HepG2 (cell line): ENCODE data around the gene IER2. TPM values are rescaled to one million over a fixed set of nuclear protein-coding genes. Genes with fewer than 3 reads are reported as not detected.
"Not testable (repeated sequence)": the region's sequence is repeated elsewhere in the genome, so short reads cannot be mapped to it uniquely, and the experiment has no call there.

ENCODE experiments used
- ATAC-seq: fragments of 200-7000 bp; cut with Tn5 transposase; 3 replicates; pipeline ENCODE4 v1.9.1; 2020; ENCODE audit warnings: mild to moderate bottlenecking, moderate library complexity
- BruUV-seq: library from RNA; stranded (reverse); fragments of 400-500 nt; replicated peaks from 2 replicates; lab custom pipeline; 2021; lab: Mats Ljungman, UMichigan
- CTCF ChIA-PET: fragments of 300-600 bp; formaldehyde crosslinking; extraction: SDS; loops from one replicate; lab custom pipeline; 2021; ENCODE audit warnings: low total read pairs, inconsistent platforms, low intra/inter-chr PET ratio; lab: Yijun Ruan, JAX
- POLR2A ChIA-PET: fragments of 350-600 bp; sonication (Branson Sonifier 250); formaldehyde crosslinking; loops from one replicate; lab custom pipeline; 2020; ENCODE audit warnings: antibody characterized with exemption, inconsistent platforms; lab: Yijun Ruan, JAX
- DNase-seq: peaks from one replicate; pipeline ENCODE4 v3.0.0-alpha.2; 2015; ENCODE audit warnings: low spot score
- FAIRE-seq: peaks from 3 replicates; lab custom pipeline; 2011; peaks lifted over from hg19 to GRCh38; lab: Jason Lieb, UNC
- H2AFZ ChIP-seq: one replicate; pipeline ENCODE4 v1.6.1; 2011; ENCODE audit warnings: low read length, inconsistent platforms
- H3K27ac ChIP-seq: fragments of 300-600 bp; 3 replicates; pipeline ENCODE4 v1.8.0; 2011; ENCODE audit warnings: mixed run types, mild to moderate bottlenecking, mixed read lengths, low read length, inconsistent platforms; ENCODE audit not compliant: insufficient read depth; ENCODE audit errors: extremely low read length
- H3K27me3 ChIP-seq, 2 experiments: fragments of 200-600 bp in 1 of 2; 2 replicates in 1 of 2; 3 replicates in 1 of 2; pipeline versions ENCODE4 v1.6.0 to v1.8.0; 2011; ENCODE audit warnings: low read length in 2 of 2, mild to moderate bottlenecking in 2 of 2, moderate library complexity in 2 of 2, inconsistent platforms in 1 of 2; ENCODE audit not compliant: insufficient read depth in 2 of 2, control insufficient read depth in 1 of 2
- H3K36me3 ChIP-seq, 2 experiments: fragments of 200-600 bp in 1 of 2; replicated peaks in 1 of 2; 2 replicates in 1 of 2; 3 replicates in 1 of 2; pipeline versions ENCODE4 v1.5.1 to v1.8.0; 2011; ENCODE audit warnings: low read length in 2 of 2, inconsistent platforms in 1 of 2; ENCODE audit not compliant: insufficient read depth in 2 of 2, control insufficient read depth in 1 of 2
- H3K4me1 ChIP-seq: 2 replicates; pipeline ENCODE4 v1.5.1; 2012; ENCODE audit warnings: low read length, inconsistent platforms; ENCODE audit not compliant: insufficient read depth
- H3K4me2 ChIP-seq: 2 replicates; pipeline ENCODE4 v1.6.0; 2011; ENCODE audit warnings: low read depth, low read length, inconsistent platforms
- H3K4me3 ChIP-seq, 3 experiments: fragments of 200-600 bp in 1 of 3; sonication (generic), shearing (Covaris generic) in 1 of 3; replicated peaks in 1 of 3; 2 replicates each; pipeline ENCODE4 v1.5.1; 2011 to 2016; ENCODE audit warnings: low read length in 3 of 3, inconsistent platforms in 2 of 3, low read depth in 2 of 3, mild to moderate bottlenecking in 2 of 3, control low read depth in 1 of 3, mixed read lengths in 1 of 3; ENCODE audit not compliant: insufficient read depth in 1 of 3
- H3K79me2 ChIP-seq: one replicate; pipeline ENCODE4 v1.6.1; 2011; ENCODE audit warnings: low read length, inconsistent platforms; ENCODE audit not compliant: insufficient read depth
- H3K9ac ChIP-seq: 2 replicates; pipeline ENCODE4 v1.6.0; 2011; ENCODE audit warnings: mild to moderate bottlenecking, low read depth, low read length, inconsistent platforms; ENCODE audit not compliant: insufficient read depth
- H3K9me3 ChIP-seq: 2 replicates; pipeline ENCODE4 v1.5.1; 2012; ENCODE audit warnings: mild to moderate bottlenecking, low read length
- H4K20me1 ChIP-seq: 2 replicates; pipeline ENCODE4 v1.6.0; 2011; ENCODE audit warnings: inconsistent platforms, mild to moderate bottlenecking, low read length, moderate library complexity; ENCODE audit not compliant: insufficient read depth
- FOSL2 ChIP-seq: sonication (generic); formaldehyde crosslinking; IDR thresholded peaks from 2 replicates; pipeline ENCODE4 v1.4.0; 2020; ENCODE audit warnings: missing genetic modification reagents
- JUN ChIP-seq: sonication (generic); formaldehyde crosslinking; IDR thresholded peaks from 2 replicates; pipeline ENCODE4 v1.4.0; 2020; ENCODE audit warnings: mild to moderate bottlenecking, missing genetic modification reagents
- KDM6A ChIP-seq: IDR thresholded peaks from 2 replicates; pipeline ENCODE4 v1.6.1; 2016; ENCODE audit warnings: low read depth
- SAP130 ChIP-seq: IDR thresholded peaks from 2 replicates; pipeline ENCODE4 v1.6.1; 2016; ENCODE audit warnings: low read depth
- ZNF629 ChIP-seq: sonication (generic); formaldehyde crosslinking; conservative IDR thresholded peaks from 2 replicates; pipeline ENCODE4 v1.5.0; 2020; ENCODE audit warnings: missing genetic modification reagents
- ZNF687 ChIP-seq: sonication (generic); formaldehyde crosslinking; IDR thresholded peaks from 2 replicates; pipeline ENCODE4 v1.5.1; 2020; ENCODE audit warnings: mild to moderate bottlenecking, missing genetic modification reagents, moderate library complexity
- WGBS: methylation state at CpG from one replicate; pipeline ENCODE4 v1.1.6; 2017; ENCODE audit warnings: low lambda C conversion rate; 5-methylcytosine and 5-hydroxymethylcytosine counted together
- in situ Hi-C: cut with HindIII; loops from 2 replicates; pipeline ENCODE4 v1.10.0; 2017; ENCODE audit warnings: low pct_unique_long_range_greater_than_20kb; ENCODE audit not compliant: extremely low pct_ligation_motif_present
- intact Hi-C: fragments of 100-400 bp; cut with micrococcal nuclease; formaldehyde crosslinking; loops from one replicate; pipeline ENCODE4 v1.10.0; 2022; ENCODE audit not compliant: unreplicated experiment
- polyA plus RNA-seq, 8 experiments: library from polyadenylated mRNA; depleted of rRNA in 3 of 8; stranded (reverse) in 7 of 8; unstranded in 1 of 8; fragments of >200 nt; fragmentation: Illumina TruSeq in 4 of 8; extraction: Trizol in 4 of 8; gene quantifications; 2 replicates each; pipeline versions ENCODE4 v1.2.1 to v1.2.3, GENCODE V29; 2011 to 2016; ENCODE audit warnings: low read depth in 4 of 8, missing spikeins in 1 of 8, mixed read lengths in 1 of 8; ENCODE audit not compliant: insufficient read depth in 1 of 8
- total RNA-seq, 5 experiments: library from RNA; depleted of rRNA; stranded (reverse); fragments of >200 nt; fragmentation: Illumina TruSeq; extraction: Trizol; gene quantifications; 2 replicates each; pipeline ENCODE4 v1.2.3, GENCODE V29; 2016; ENCODE audit warnings: low read depth in 1 of 5

IER2 gene
- total and polyA plus RNA-seq, 2 of the 13 experiments (the other 11 are each of a cell fraction or from before 2014, with no cell fraction given) = 10.1 to 14.3 TPM

- H3K4me3 ChIP-seq, H3K27ac ChIP-seq, H3K9ac ChIP-seq, H3K4me2 ChIP-seq, H2AFZ ChIP-seq, H4K20me1 ChIP-seq, FAIRE-seq, H3K79me2 ChIP-seq, H3K27me3 ChIP-seq, in situ Hi-C loops, ATAC-seq, H3K36me3 ChIP-seq, CTCF ChIA-PET, H3K9me3 ChIP-seq, BruUV-seq, DNase-seq: not testable (repeated sequence)
- POLR2A ChIA-PET = interaction anchor here (0.9 to 10.2 kb wide), 5 partner anchors 11 to 29 kb away, joined by 4 to 108 read pairs (median 35); partner anchors contain the start of genes IER2 and STX10
- WGBS = 94% methylated on average over 3 of the region's 3 CpGs
- intact Hi-C loops = loop anchor here (2.0 kb wide), 1 partner anchor 15 kb away; the partner anchor contains the start of genes IER2 and STX10
- TF ChIP-seq ZNF629 = peak; percentile 73
- peaks cover 71% of the 10 kb centered on the region for H3K4me1 ChIP-seq
These were observed 15.9 kb downstream of the IER2 start for GRCh38 chr19:13166151-13166550.

GRCh38 chr19:13169769-13170168 lies 19.6 kb downstream of the IER2 start:
- no TSS peak for BruUV-seq
- Histone ChIP-seq H3K4me2 (0 out of 2 replicates have a peak overlapping the region, but pooled peaks have one; percentile 12), H4K20me1 (no peaks in the 10 kb centered on the region), H3K27me3 (no peaks in the 10 kb centered on the region), H3K9me3 (no peaks in the 10 kb centered on the region), H3K9ac (no peak overlapping the region)
- in situ Hi-C loops = no loop called here
- TF ChIP-seq JUN (CRISPR knock-in tag) = no peak
- TF ChIP-seq KDM6A (CRISPR knock-in tag) = no peak
- peak; percentile 60 for TF ChIP-seq FOSL2
- TF ChIP-seq ZNF687 (CRISPR knock-in tag) = peak; percentile 46
- 0 out of 2 replicates have a peak, but pooled peaks have one; percentile 25 for TF ChIP-seq SAP130 (CRISPR knock-in tag)
- TF ChIP-seq, all 625 proteins: peak for 3
- peaks cover 57% of the 10 kb centered on the region for H3K4me1 ChIP-seq
- ChIA-PET POLR2A (interaction anchor here (0.6 to 10.2 kb wide), 6 partner anchors 13 to 22 kb away, joined by 3 to 108 read pairs (median 6); partner anchors contain the start of genes IER2 and STX10), CTCF (no interaction called here)
- intact Hi-C loops = no loop called here
- peak overlapping the region; percentile 43 for H3K27ac ChIP-seq
- H3K36me3 ChIP-seq = no peaks in the 10 kb centered on the region
- no peak for ATAC-seq
- no peak overlapping the region for H3K4me3 ChIP-seq
- no peak overlapping the region for H2AFZ ChIP-seq
- WGBS = 59% methylated on average over 2 of the region's 5 CpGs
- DNase-seq = no peak
- H3K79me2 ChIP-seq = no peaks in the 10 kb centered on the region
- no peak for FAIRE-seq
